OCI-LY1 (cell line): ENCODE results near the gene WBP2.

Source experiments
- H2AFZ ChIP-seq: fragments of 200-600 bp; sonication (generic), shearing (Covaris generic); 2 replicates; pipeline ENCODE4 v1.6.0; 2014; ENCODE audit warnings: antibody characterized with exemption, mild to moderate bottlenecking, low read length
- H3F3A ChIP-seq: fragments of 200-600 bp; sonication (generic), shearing (Covaris generic); 2 replicates; pipeline ENCODE4 v1.6.0; 2014; ENCODE audit warnings: mild to moderate bottlenecking, antibody characterized with exemption, low read length, moderate library complexity; ENCODE audit not compliant: insufficient read depth
- H3K27ac ChIP-seq: fragments of 200-600 bp; sonication (generic); 2 replicates; pipeline ENCODE4 v1.5.1; 2014; ENCODE audit warnings: low read length, mixed run types, mild to moderate bottlenecking, low read depth; ENCODE audit not compliant: poor library complexity, severe bottlenecking
- H3K27me3 ChIP-seq: fragments of 200-600 bp; sonication (generic); 2 replicates; pipeline ENCODE4 v1.6.0; 2014; ENCODE audit warnings: antibody characterized with exemption, mild to moderate bottlenecking, low read length, moderate library complexity; ENCODE audit not compliant: insufficient read depth
- H3K36me3 ChIP-seq: fragments of 200-600 bp; sonication (generic); 2 replicates; pipeline ENCODE4 v1.6.1; 2014; ENCODE audit warnings: mild to moderate bottlenecking, antibody characterized with exemption, low read length, moderate library complexity, mixed read lengths; ENCODE audit not compliant: insufficient read depth
- H3K4me1 ChIP-seq: fragments of 200-600 bp; sonication (generic); 2 replicates; pipeline ENCODE4 v1.5.1; 2014; ENCODE audit warnings: mild to moderate bottlenecking, low read length, moderate library complexity; ENCODE audit not compliant: insufficient read depth, severe bottlenecking
- H3K4me2 ChIP-seq: fragments of 200-600 bp; sonication (generic), shearing (Covaris generic); 2 replicates; pipeline ENCODE4 v1.6.1; 2014; ENCODE audit warnings: low read length
- H3K4me3 ChIP-seq: fragments of 200-600 bp; sonication (generic); 2 replicates; pipeline ENCODE4 v1.5.1; 2014; ENCODE audit warnings: low read length, low read depth, mild to moderate bottlenecking, mixed read lengths; ENCODE audit not compliant: poor library complexity, severe bottlenecking
- H3K79me2 ChIP-seq: fragments of 200-600 bp; shearing (Covaris generic); 2 replicates; pipeline ENCODE4 v1.6.1; 2016; ENCODE audit warnings: mixed run types, low read length, mixed read lengths; ENCODE audit not compliant: insufficient read depth
- H3K9ac ChIP-seq: fragments of 200-600 bp; sonication (generic), shearing (Covaris generic); 2 replicates; pipeline ENCODE4 v1.6.1; 2014; ENCODE audit warnings: mild to moderate bottlenecking, low read length, mixed read lengths
- H3K9me2 ChIP-seq: fragments of 200-600 bp; sonication (generic), shearing (Covaris generic); 2 replicates; pipeline ENCODE4 v1.6.1; 2014; ENCODE audit warnings: low read depth, mild to moderate bottlenecking, low read length, mixed read lengths
- H3K9me3 ChIP-seq: fragments of 200-600 bp; shearing (Covaris generic); 2 replicates; pipeline ENCODE4 v1.6.1; 2014; ENCODE audit warnings: low read length, mixed read lengths
- H4K20me1 ChIP-seq: fragments of 200-600 bp; sonication (generic), shearing (Covaris generic); 2 replicates; pipeline ENCODE4 v1.6.0; 2016; ENCODE audit warnings: mild to moderate bottlenecking, low read length; ENCODE audit not compliant: insufficient read depth
- EZH2 ChIP-seq: fragments of 200-600 bp; sonication (generic), shearing (Covaris generic); IDR thresholded peaks from 2 replicates; pipeline ENCODE4 v1.8.0; 2017; ENCODE audit warnings: borderline replicate concordance, mixed run types, mild to moderate bottlenecking, antibody characterized with exemption, low read length, moderate library complexity, mixed read lengths
- TF ChIP-seq, protein P1 (sequence below): fragments of 200-600 bp; sonication (generic), shearing (Covaris generic); IDR thresholded peaks from 2 replicates; pipeline ENCODE4 v1.5.1; 2017; ENCODE audit warnings: mild to moderate bottlenecking, antibody characterized with exemption, low read length, moderate library complexity, mixed read lengths

Gene WBP2

DNA sequence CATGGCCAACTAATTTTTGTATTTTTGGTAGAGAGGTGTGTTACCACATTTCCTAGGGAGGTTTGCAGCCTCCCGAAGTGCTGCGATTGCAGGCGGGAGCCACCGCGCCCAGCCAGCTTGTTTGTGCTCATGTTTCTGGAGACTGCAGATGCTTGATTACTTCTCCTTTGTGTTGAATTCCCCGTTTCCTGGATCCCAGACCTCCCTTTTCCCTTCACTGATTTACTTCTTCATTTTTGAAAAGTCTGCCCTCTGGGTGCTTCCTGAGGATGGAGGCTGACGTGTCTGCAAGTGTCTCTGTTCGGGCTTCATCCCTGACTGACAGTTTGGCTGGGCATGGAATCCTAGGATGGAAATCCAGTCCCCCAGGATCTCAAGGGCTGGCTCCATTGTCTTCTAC lies 30.3 kb upstream of the WBP2 start:
- Histone ChIP-seq H3K27me3 (peaks cover 6% of the 10 kb centered on the region; the same call in 1 of the 2 replicates), H3K9ac (no peak overlapping the region), H3F3A (0 out of 2 replicates have a peak, but pooled peaks cover 6% of the 10 kb centered on the region), H3K79me2 (no peaks in the 10 kb centered on the region), H3K36me3 (peaks cover 6% of the 10 kb centered on the region; the same call in 1 of the 2 replicates), H3K4me3 (no peak overlapping the region), H3K9me3 (no peaks in the 10 kb centered on the region), H3K27ac (no peak overlapping the region), H3K4me1 (no peaks in the 10 kb centered on the region), H3K9me2 (no peaks in the 10 kb centered on the region), H4K20me1 (no peaks in the 10 kb centered on the region), H2AFZ (no peak overlapping the region), H3K4me2 (no peak overlapping the region)
- TF ChIP-seq, protein P1, sequence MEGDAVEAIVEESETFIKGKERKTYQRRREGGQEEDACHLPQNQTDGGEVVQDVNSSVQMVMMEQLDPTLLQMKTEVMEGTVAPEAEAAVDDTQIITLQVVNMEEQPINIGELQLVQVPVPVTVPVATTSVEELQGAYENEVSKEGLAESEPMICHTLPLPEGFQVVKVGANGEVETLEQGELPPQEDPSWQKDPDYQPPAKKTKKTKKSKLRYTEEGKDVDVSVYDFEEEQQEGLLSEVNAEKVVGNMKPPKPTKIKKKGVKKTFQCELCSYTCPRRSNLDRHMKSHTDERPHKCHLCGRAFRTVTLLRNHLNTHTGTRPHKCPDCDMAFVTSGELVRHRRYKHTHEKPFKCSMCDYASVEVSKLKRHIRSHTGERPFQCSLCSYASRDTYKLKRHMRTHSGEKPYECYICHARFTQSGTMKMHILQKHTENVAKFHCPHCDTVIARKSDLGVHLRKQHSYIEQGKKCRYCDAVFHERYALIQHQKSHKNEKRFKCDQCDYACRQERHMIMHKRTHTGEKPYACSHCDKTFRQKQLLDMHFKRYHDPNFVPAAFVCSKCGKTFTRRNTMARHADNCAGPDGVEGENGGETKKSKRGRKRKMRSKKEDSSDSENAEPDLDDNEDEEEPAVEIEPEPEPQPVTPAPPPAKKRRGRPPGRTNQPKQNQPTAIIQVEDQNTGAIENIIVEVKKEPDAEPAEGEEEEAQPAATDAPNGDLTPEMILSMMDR = no peak
- no peak for TF ChIP-seq EZH2

DNA sequence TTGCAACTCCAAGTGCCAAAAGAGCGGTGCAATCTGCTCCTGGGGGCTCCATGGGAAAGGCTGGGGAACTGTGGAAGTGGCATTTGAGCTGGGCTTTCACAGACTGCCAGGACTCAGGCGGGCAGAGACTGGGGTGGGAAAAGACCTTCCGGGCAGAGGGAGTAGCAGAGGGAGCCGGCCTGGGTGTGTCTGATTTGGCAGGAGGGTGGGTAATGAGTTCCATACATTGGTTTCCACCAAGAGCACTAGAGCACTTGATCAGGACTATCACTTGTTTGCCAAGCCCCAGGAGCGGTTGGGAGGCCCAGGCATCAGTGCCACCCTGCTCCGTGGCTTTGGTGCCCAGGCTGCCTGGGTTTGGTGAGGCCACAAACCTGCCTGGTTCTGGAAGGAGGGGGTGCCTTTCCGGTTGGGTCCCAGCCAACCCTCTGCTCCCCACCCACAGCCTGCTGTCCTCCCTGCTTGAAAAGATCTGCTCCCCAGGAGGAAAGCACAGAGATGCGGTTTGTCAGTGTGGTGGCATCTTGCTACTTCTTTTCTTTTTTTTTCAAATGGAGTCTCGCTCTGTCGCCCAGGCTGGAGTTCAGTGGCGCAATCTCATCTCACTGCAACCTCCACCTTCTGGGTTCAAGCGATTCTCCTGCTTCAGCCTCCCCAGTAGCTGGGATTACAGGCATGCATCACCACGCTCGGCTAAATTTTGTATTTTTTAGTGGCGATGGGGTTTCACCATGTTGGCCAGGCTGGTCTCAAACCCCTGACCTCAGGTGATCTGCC lies 26.7 kb upstream of the WBP2 start:
- Histone ChIP-seq H3K9me3 (no peaks in the 10 kb centered on the region), H3K79me2 (no peaks in the 10 kb centered on the region), H2AFZ (no peak overlapping the region), H3K27ac (no peak overlapping the region), H3F3A (0 out of 2 replicates have a peak, but pooled peaks cover 6% of the 10 kb centered on the region), H3K9me2 (no peaks in the 10 kb centered on the region), H3K4me2 (no peak overlapping the region), H3K27me3 (peaks cover 10% of the 10 kb centered on the region; the same call in 1 of the 2 replicates), H3K9ac (no peak overlapping the region), H3K36me3 (peaks cover 4% of the 10 kb centered on the region; the same call in 1 of the 2 replicates), H3K4me3 (no peak overlapping the region), H4K20me1 (no peaks in the 10 kb centered on the region), H3K4me1 (peaks cover 17% of the 10 kb centered on the region)
- no peak for TF ChIP-seq EZH2
- TF ChIP-seq, protein P1 = no peak

DNA sequence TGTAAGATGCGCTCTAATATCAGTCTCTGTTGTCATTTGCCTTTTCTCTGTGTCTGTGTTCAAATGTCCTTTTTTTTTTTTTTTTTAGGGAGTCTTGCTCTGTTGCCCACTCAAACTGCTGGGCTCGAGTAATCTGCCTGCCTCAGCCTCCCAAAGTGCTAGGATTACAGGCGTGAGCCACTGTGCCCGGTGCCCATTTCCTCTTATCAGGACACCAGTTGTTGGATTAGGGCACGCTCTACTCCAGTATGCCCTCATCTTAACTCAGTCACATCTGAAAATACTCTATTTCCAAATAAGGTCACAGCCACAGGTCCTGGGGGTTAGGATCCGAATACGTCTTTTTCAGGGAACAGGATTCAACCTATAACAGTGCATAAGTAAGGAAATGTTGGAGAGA lies 25.1 kb upstream of the WBP2 start:
- H3K9ac ChIP-seq = no peak overlapping the region
- peaks cover 33% of the 10 kb centered on the region for H3K4me1 ChIP-seq
- H4K20me1 ChIP-seq = no peaks in the 10 kb centered on the region
- peaks cover 10% of the 10 kb centered on the region; the same call in 1 of the 2 replicates for H3K27me3 ChIP-seq
- H3K9me2 ChIP-seq = no peaks in the 10 kb centered on the region
- H3K79me2 ChIP-seq = no peaks in the 10 kb centered on the region
- 0 out of 2 replicates have a peak, but pooled peaks cover 6% of the 10 kb centered on the region for H3F3A ChIP-seq
- H3K9me3 ChIP-seq = no peaks in the 10 kb centered on the region
- H3K36me3 ChIP-seq = no peaks in the 10 kb centered on the region
- no peak overlapping the region for H3K4me2 ChIP-seq
- no peak overlapping the region for H3K4me3 ChIP-seq
- H3K27ac ChIP-seq = no peak overlapping the region
- no peak overlapping the region for H2AFZ ChIP-seq
- TF ChIP-seq EZH2 = no peak
- TF ChIP-seq, protein P1 = no peak
